Fibroblast of the conjunctiva (primary cell): ENCODE results near the gene JMJD7.
"Not testable (repeated sequence)": the region's sequence is repeated elsewhere in the genome, so short reads cannot be mapped to it uniquely, and the experiment has no call there.

Experiments used
- DNase-seq: peaks from one replicate; pipeline ENCODE4 v3.0.0-alpha.2; 2010; ENCODE audit warnings: low read depth

The JMJD7 gene

GRCh38 chr15:41822957-41823356 is 4.9 kb upstream of the JMJD7 start:
- DNase-seq, result no peak

- DNase-seq, result no peak
Measured at GRCh38 chr15:41823502-41823901, 4.4 kb upstream of the JMJD7 start.

GRCh38 chr15:41824062-41824745 is 3.7 kb upstream of the JMJD7 start:
- no peak for DNase-seq

GRCh38 chr15:41825145-41825544 is 2.7 kb upstream of the JMJD7 start:
- DNase-seq, result no peak

GRCh38 chr15:41825572-41826535 is 2.0 kb upstream of the JMJD7 start:
- no peak for DNase-seq

DNA sequence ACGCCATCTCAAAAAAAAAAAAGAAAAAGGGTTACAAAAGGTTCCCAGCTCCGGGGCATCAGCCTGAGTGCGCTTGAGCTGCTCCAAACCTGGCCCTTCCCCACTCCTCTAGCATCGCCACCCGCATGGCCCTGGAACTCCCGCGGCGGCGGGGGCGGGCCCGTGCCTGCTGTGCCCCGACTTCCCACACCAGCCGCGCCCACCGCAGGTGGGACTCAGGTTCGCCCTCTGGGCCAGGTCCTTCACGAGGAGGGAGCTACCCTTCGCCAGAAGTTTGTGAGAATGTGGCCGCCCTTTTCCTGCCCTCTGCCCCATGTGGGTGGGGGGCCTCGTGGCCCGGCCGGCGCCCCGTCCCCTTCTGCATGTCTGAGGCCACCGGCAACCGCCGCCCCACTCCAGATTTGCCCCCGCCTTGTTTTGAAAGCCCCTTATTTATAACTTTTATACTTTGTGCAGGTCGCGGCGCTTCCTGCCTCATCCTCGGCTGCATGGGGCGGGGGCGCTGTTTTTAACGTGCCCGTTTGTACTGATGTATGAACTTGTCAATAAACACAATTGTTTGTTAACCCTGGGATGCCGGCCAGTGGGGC is 507 bp upstream of the JMJD7 start:
- no peak for DNase-seq

DNA sequence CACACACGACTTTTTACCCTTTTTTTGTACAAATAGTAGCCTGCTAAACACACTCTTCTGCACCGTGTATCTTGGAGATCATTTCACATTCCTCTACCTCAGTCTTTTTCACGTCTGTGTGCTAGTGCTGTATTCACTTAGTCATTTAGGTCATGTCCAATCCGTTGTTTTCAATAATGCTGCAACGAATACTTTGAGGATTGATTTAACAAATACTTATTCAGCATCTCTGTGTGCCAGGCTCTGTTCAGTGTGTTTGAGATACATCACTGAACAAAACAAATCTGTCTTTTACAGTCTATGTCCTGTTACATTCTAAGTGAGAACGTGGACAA is 882 bp downstream of the JMJD7 start:
- no peak for DNase-seq

- no peak for DNase-seq
Measured at GRCh38 chr15:41829959-41830646, 2.2 kb downstream of the JMJD7 start.

DNA sequence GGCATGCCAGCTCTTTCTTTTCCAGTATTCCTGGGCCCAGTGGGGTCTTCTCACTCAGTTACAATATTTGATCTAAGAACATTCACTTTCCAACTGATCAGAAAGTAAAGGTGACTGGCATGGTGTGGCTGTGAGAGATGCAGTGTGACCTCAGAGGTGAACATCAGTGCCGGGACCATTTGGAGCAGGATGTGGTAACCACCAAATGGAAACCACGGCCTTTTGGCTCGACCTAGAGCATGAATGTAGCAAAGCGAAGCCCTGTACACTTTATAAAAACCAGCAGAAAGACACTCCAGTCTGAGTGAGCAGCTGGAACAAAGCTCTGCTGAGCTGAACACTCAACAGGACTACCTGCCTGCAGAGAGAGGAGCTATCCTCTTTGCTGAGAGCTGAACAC is 3.4 kb downstream of the JMJD7 start:
- DNase-seq, result not testable (repeated sequence)

DNA sequence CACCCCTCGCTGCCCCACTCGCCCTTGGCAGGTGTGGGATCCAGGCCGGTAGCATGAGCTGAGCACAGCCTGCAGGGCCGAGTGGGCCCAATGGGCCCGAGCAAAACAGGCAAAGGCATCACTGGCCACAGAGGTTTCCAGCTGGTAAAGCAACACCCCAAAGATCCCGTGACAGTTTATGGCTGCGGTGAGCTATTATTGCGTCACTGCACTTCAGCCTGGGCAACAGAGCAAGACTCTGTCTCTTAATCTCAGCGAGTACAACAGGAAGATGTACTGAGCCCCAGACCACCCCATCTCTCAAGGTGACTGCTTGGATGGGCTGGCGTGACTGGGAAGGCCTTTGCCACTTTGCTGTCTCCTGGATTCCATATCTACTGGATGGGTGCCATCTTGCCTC is 4.3 kb downstream of the JMJD7 start:
- no peak for DNase-seq

- DNase-seq, result no peak
Measured at GRCh38 chr15:41832875-41833274, 5.0 kb downstream of the JMJD7 start.

DNA sequence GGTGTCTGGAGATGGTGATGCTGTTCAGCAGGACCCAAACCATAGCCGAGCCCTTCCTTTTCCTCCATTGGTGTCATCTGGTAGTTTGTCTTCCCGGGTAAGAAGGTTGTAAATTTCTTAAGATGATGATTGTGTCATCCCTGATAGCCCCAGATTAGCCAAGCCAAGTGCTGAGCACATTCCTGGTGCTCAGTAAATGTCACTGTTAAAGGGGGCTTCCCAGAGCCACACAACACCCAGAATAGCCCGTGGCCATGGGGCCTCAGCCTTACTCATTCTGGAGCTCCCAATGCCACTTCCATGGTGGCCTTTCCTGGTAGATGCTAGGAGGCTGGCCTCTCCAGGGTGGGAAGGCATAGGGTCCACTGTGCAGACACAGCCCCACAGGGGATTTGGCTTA is 6.2 kb downstream of the JMJD7 start:
- no peak for DNase-seq

GRCh38 chr15:41836073-41836472 is 8.2 kb downstream of the JMJD7 start:
- DNase-seq, result no peak

DNA sequence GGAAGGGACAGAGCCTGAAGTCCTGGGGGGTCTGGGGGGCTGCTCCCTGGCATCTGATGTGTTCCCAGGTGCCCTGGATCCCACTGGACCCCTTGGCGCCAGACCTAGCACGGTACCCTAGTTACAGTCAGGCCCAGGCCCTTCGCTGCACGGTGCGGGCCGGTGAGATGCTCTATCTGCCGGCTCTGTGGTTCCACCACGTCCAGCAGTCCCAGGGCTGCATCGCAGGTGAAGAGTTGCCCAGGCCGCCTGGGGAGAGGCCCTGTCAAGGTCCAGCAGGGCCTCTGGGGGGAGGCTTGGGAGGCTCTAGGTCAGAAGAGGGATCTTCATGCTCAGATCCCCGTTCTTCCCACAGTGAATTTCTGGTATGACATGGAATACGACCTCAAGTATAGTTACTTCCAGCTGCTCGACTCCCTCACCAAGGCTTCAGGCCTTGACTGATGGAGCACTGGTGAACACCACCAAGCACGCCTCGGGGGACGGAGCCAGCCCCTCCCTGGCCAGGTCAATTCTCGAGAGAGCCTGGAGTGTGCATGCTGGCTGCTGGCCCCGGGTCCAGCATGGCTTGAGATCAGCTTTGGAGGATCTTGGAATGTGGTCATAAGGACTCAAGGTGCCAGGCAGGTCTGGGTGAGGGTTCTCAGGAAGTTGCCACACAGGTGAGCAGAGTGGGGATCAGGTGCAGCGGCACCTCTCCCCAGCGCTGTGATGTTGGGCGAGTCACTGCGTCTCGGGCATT is 9.0 kb downstream of the JMJD7 start:
- DNase-seq, result no peak

GRCh38 chr15:41838400-41838897 is 10.6 kb downstream of the JMJD7 start, which contains the start of gene PLA2G4B:
TSS of gene PLA2G4B (plus strand) at chr15:41838847. CDS start at chr15:41838914, 67 bp downstream.
- no peak for DNase-seq

- DNase-seq, result no peak
Measured at GRCh38 chr15:41839781-41840491, 12.0 kb downstream of the JMJD7 start.

GRCh38 chr15:41840673-41841072 is 12.8 kb downstream of the JMJD7 start:
- DNase-seq, result no peak

GRCh38 chr15:41841131-41841530 is 13.2 kb downstream of the JMJD7 start:
- no peak for DNase-seq

DNA sequence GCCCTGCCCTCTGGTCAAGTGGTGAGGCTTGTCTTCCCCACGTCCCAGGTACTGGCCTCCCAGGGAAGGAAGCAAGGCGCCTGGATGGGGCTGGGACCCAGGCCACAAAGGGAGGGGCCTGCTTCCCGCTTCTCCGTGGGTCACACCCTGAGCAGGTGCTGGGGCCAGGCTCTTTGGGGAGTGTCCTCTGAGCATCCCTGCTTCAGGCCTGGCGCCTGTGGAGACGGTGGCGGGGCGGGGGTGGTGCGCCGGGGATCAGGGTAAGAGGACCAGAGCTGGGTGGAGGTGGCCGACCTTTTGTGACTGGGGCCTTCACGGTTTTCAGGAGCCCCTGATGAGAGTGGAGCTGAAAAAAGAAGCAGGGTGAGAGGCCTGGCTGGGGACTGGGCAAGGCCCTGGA is 14.3 kb downstream of the JMJD7 start:
- DNase-seq, result no peak

DNA sequence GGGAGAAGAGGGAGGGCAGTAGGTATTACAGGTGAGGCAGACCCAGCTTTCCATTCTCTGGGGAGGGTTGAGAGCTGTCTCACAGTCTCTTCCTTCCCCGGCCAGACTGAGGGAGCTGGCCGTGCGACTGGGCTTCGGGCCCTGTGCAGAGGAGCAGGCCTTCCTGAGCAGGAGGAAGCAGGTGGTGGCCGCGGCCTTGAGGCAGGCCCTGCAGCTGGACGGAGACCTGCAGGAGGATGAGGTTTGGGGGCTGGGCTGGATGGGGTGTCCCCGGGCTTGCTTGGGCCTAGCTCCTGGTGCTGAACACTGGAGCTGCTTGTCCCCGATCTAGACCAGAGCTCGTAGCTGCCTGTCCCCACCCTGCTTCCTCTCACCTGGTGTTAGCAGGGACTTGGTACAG is 15.7 kb downstream of the JMJD7 start:
- DNase-seq, result no peak

DNA sequence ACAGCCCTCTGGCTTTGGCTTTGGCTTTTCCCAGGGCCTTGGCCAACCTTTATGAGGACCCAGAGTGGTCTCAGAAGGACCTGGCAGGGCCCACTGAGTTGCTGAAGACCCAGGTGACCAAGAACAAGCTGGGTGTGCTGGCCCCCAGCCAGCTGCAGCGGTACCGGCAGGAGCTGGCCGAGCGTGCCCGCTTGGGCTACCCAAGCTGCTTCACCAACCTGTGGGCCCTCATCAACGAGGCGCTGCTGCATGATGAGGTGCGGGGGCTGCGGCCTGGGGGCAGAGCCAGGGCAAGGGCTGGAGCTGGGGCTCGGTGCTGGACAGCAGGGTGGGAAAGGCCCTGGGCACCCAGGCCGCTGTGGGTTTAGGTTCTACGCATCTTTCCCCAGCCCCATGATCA is 16.9 kb downstream of the JMJD7 start:
- no peak for DNase-seq
